Measurements from ENCODE around the gene MAGEB1.

The MAGEB1 gene

DNA sequence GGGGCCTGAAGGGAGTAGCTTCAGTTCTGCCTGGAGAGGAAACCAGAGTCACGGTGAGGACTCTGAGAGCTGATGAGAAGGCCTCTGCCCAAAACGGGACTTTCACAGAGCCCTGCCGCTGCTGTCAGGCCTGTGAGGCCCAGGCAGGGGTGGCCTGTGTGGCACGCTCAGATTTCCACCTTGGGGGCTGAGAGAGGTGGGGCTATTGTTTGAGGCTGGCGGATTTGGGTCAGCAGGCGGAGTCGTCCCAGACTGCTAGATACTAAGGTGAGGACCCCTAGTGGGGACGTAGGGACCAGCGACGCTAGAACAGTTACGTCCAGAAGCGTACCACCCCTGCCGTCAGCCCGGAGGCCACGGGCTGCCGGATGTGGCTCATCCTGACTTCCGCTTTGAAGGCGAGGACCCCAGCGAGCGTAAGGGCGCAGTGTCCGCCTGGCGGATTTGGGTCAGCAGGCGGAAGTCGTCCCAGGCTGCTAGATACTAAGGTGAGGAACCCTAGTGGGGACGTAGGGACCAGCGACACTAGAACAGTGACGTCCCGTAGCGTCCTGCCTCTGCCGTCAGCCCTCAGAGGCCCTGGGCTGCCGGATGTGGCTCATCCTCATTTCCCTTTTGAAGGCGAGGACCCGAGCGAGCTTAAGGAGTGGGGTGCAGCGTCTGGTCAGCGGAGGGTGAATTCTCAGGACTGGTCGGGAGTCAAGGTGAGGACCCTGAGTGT, at the start of gene MAGEB1:
TSS of gene MAGEB1 (plus strand) at position 378 of the 721 bp plus-strand sequence. CDS start 3,348 bp downstream, outside the sequence.
- TF ChIP-seq, protein P1, sequence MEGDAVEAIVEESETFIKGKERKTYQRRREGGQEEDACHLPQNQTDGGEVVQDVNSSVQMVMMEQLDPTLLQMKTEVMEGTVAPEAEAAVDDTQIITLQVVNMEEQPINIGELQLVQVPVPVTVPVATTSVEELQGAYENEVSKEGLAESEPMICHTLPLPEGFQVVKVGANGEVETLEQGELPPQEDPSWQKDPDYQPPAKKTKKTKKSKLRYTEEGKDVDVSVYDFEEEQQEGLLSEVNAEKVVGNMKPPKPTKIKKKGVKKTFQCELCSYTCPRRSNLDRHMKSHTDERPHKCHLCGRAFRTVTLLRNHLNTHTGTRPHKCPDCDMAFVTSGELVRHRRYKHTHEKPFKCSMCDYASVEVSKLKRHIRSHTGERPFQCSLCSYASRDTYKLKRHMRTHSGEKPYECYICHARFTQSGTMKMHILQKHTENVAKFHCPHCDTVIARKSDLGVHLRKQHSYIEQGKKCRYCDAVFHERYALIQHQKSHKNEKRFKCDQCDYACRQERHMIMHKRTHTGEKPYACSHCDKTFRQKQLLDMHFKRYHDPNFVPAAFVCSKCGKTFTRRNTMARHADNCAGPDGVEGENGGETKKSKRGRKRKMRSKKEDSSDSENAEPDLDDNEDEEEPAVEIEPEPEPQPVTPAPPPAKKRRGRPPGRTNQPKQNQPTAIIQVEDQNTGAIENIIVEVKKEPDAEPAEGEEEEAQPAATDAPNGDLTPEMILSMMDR (IDR thresholded peaks at IDR 0.05; ENCODE audit: insufficient read depth, low read depth, low read length, missing control alignments) = no peak
- H3K4me3 ChIP-seq (ENCODE audit: low read length) = no peak within 1 kb of the TSS
- DNase-seq (ENCODE audit: low read depth) = no peak

GRCh38 chrX:30212172-30212571, 34.8 kb upstream of the MAGEB1 start:
- no peak for DNase-seq (ENCODE audit: low read depth)
- H3K4me3 ChIP-seq (ENCODE audit: low read length) = no peak overlapping the region
- TF ChIP-seq, protein P1 (IDR thresholded peaks at IDR 0.05; ENCODE audit: insufficient read depth, low read depth, low read length, missing control alignments) = no peak

GRCh38 chrX:30215357-30215843, 31.5 kb upstream of the MAGEB1 start, which contains the start of gene MAGEB2:
MAGEB2 (plus strand) TSS chrX:30215563; CDS start chrX:30218581, 3,018 bp downstream.
- DNase-seq (ENCODE audit: low read depth) = no peak
- TF ChIP-seq, protein P1 (IDR thresholded peaks at IDR 0.05; ENCODE audit: insufficient read depth, low read depth, low read length, missing control alignments) = no peak
- H3K4me3 ChIP-seq (ENCODE audit: low read length) = no peak within 1 kb of the TSS

- H3K4me3 ChIP-seq (ENCODE audit: low read length) = no peak overlapping the region
- no peak for DNase-seq (ENCODE audit: low read depth)
- TF ChIP-seq, protein P1 (IDR thresholded peaks at IDR 0.05; ENCODE audit: insufficient read depth, low read depth, low read length, missing control alignments) = no peak
These were observed 29.5 kb upstream of the MAGEB1 start for GRCh38 chrX:30217465-30217864.

GRCh38 chrX:30219372-30219771, 27.6 kb upstream of the MAGEB1 start:
- H3K4me3 ChIP-seq (ENCODE audit: low read length) = no peak overlapping the region
- TF ChIP-seq, protein P1 (IDR thresholded peaks at IDR 0.05; ENCODE audit: insufficient read depth, low read depth, low read length, missing control alignments) = no peak
- no peak for DNase-seq (ENCODE audit: low read depth)

- DNase-seq (ENCODE audit: low read depth) = no peak
- TF ChIP-seq, protein P1 (IDR thresholded peaks at IDR 0.05; ENCODE audit: insufficient read depth, low read depth, low read length, missing control alignments) = no peak
- no peak overlapping the region for H3K4me3 ChIP-seq (ENCODE audit: low read length)
These were observed 26.3 kb upstream of the MAGEB1 start for GRCh38 chrX:30220661-30221060.

Measured in epithelial cell of esophagus (primary cell).